GM21360 (cell line): ENCODE measurements around the gene MRLN.
"Not testable (repeated sequence)": the region's sequence is repeated elsewhere in the genome, so short reads cannot be mapped to it uniquely, and the experiment has no call there.

ENCODE experiments used
- ATAC-seq: cut with Tn5 transposase; IDR thresholded peaks from one replicate; pipeline ENCODE4 v1.9.1; 2021; ENCODE audit warnings: mild to moderate bottlenecking, moderate library complexity; ENCODE audit not compliant: unreplicated experiment

The MRLN gene

DNA sequence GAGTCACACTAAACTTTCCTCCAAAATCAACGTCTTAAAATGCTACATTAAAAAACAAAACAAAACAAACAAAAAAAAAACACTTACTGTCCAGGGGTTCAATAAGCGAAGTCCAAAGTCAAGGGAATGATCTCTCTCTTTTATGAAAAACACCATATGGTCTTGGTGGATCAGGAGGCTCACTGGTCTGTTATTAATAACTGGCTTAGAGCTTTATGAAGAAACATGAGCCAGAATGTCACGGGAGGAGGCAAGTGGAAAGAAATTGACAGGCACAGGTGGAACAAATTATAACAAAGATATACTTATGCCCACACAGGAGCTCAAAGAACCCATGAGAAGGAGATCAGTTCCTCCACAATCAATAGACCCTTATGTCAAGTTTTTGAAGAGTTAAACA, at the start of gene MRLN:
TSS of gene MRLN (minus strand) at position 189 of the 400 bp plus-strand sequence.
- ATAC-seq, result no peak

DNA sequence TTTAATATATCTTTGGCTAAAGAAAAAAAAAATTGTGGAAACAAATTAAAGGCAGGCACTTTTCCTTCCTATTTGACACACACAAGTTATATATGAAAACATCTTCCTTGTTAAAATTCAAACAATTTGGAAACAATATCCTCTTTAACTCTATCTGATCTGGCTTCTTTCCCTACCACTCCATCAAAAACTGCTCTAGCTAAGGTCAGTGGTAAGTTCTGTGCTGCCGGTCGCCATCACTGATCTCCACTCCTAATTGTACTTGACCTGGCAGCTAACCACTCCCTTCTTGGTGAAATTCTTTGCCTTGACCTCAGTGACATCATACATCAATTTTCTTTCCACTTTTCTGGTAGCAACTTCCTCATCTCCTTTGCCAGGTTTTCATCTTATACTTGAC, 47.9 kb upstream of the MRLN start:
- no peak for ATAC-seq

DNA sequence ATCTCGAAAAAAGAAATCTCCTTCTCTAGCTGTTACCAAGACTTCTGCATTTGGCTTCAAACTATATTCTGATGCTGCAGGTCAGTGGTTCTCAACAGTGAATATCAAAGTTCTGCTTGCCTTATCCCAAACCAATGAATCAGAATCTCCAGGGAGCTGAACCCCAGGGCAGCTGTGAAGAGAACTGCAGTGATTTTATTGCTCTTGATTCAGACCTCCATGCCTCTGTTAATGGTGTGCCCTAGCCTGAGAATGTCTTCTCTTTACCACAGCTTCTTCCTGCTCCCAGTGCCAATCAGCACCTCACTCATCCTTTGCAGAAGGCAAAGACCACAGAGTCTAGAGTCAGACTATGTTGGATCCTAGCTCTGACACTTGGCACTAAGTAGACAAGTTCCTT, 46.2 kb upstream of the MRLN start:
- no peak for ATAC-seq

DNA sequence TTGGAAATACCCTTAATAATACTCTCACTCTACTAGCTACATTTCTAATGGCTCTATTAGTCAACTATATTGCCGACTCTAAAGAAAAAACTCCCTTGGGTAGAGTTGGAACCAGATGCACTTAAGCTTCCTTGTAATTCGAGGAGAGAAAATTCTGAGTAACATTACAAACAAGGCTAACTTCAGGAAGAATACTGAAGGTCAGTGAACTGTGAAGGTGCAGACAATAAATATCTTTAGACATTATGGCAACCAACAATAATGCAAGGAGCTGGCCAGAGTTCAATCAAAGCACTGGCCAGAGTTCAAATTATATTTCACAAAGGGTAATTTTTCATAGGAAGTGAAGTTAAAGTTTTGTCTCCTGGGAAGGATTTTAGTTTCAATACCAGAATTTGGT, 40.7 kb upstream of the MRLN start:
- ATAC-seq, result no peak

DNA sequence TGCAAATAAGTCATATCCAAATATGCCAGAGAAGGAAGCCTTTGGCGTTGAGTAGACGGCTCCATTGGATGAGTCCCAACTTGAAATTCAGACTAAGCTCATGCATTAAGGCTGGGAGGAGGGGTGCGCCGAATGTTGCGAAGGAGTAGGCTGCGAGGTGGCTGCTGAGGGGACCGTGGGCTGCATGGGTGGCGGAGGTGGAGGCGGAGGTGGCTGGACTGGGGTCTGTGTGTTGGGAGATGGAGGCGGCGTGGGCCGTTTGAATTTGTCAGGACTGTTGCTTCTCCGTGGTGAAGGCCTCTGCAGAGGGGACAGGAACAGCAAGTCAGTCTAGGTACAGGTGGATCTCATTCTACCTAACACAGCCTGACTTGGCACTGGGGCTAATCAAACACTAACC, 39.6 kb upstream of the MRLN start:
- ATAC-seq, result no peak

DNA sequence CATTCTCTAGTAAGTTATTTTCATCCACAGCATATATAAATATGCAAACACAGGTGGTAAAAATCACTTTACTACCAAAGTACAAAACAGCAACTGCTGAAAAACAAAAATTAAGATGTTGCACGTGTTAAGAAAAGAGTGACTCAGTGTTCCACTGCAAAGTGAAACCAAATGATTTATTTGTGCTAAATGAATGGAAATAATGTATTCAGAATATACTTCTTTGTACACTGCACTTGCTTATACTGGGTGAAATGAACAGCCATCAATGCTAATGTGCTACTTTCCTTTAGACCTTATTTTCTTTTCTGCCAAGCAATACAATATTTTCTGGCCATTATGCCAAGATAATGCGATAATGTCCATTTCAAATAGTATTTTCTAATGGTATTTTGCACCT, 38.3 kb upstream of the MRLN start:
- ATAC-seq, result no peak

DNA sequence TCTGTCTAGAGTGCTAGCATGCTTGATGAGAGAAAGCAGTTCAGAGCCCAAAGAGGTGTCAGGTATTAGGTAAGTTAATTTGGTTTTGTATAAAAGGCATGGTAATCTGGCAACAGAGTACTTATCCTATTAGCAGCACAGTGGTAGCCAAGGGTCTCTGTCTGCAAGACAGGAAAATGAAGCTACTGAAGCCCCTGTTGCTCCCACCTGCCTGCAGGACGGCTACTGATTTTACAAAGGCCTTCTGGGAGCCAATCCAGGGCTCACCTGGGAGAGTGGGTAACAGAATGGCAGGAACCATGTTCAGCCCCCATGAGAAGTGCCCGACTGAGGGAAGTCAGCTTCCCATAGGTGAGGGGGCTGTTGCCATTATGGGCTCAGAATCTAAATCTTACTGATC, 36.8 kb upstream of the MRLN start:
- ATAC-seq, result not testable (repeated sequence)

DNA sequence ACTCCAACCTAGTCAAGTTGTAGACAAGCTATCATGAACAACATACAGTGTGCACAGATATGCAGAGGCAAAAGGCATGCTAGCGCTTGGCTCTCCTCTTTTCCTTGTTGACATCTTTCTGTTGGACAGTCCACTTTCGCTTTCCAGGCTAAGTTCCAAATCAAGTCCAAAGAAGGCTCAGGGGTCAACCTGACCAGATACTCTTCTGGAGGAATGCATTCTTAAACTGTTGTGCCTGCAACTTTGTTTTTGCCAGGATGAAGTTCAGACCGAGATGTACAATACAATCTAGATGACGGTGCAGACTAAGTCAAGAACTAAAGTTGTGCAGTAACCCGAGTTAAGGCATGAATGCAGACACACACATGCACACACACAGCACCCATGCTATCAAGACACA, 35.7 kb upstream of the MRLN start:
- not testable (repeated sequence) for ATAC-seq

DNA sequence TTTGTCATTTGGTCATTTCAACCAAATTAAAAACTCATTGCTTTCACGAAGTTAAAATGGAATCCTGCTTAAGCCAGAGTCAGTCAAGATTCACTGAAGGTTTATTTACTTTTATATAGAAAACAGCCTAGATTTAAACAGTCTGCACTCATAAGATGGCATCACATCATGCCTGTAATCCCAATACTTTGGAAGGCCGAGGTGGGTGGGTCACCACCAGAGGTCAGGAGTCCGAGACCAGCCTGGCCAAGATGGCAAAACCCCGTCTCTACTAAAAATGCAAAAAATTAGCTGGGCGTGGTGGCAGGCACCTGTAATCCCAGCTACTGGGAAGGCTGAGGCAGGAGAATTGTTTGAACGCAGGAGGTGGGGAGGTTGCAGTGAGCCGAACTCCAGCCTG, 33.8 kb upstream of the MRLN start:
- ATAC-seq, result not testable (repeated sequence)

DNA sequence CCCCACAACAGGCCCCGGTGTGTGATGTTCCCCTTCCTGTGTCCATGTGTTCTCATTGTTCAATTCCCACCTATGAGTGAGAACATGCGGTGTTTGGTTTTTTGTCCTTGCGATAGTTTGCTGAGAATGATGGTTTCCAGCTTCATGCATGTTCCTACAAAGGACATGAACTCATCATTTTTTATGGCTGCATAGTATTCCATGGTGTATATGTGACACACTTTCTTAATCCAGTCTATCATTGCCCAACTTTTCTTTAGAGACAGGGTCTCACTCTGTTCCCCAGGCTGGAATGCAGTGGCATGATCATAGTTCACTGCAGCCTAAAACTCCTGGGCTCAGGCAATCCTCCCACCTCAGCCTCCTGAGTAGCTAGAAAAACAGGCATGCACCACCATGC, 32.2 kb upstream of the MRLN start:
- not testable (repeated sequence) for ATAC-seq

DNA sequence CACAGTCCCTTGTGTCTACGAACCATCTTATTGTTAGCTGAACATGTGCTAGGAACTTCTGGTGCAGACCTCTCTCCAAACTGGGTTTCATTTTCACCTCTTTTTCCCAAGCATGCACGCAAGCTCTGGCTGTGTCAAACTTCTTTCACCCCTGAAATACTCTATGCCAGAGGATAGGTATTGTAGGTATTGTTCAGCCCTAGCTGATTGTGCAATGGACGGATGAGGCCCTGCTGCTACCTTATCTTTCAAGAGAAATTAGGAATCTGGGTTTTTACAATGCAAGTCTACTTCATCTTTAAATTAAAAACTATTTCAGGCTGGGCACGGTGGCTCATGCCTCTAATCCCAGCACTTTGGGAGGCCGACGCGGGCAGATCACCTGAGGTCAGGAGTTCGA, 28.3 kb upstream of the MRLN start:
- ATAC-seq, result no peak

DNA sequence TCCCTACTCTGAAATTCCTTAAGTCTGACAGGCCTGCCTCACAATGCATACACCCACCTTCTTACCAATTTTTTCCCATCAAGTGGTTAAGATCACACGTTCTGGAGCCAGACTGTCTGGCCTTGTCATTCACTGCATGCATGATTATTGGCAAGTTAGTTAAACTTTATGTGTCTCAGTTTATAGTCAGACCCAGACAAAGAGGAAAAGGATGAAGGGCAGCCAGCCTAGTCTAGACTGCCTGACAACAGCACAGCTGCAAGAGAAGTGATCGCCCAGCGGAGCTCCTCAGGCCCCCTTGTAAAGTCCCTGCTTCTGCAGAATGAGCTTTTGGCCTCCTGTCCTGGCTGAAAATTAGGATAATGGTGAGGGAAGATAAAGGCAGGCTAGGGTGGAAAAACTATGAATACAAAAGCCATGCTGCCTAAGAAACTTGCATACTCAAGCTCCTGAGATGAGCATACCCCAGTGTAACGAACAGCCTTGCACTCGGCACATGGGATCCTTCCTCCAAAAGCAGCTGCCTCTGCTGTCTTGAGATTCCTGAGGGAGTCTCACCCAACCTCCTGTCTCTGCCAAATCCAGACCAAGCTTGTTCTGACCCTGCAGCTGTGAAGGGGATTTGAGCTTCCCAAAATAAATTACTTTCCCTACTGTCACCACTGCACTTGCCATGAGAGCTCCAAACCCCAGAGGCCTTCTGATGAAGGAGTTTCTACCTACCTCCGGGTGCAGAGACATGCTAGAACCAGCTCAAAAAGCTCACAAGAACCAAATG, 26.7 kb upstream of the MRLN start:
- no peak for ATAC-seq

DNA sequence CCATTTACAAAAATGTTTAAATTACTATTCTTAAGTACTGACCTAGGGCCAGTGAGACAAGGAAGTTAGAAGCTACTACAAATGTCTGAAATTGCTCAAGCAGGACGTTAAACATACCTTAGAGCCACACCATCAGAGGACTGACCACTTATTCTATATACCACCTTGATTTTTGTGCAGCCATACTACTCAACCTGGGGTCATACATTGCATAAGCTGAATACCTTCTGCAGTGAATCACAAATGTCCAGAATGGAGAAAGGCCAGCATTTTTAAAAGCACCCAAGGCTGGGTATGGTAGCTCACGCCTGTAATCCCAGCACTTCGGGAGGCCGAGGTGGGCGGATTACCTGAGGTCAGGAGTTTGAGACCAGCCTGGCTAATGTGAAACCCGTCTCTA, 21.2 kb upstream of the MRLN start:
- ATAC-seq, result no peak

DNA sequence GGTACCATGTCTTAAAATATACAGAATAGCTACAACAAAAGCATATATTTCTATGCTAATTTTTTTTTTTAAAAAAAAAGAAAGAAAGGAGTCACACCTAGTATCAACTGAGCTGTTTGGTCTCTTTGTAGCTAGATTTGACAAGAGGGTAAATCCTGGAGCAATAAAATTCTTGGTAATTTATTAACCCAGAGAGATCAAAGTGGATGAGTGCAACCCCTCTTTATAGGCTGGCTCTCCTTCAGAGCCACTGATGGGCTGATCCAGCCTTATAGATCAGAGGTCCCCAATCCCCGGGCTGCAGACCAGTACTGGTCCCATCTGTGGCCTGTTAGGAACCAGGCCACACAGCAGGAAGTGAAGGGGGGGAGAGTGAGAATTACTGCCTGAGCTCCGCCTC, 19.8 kb upstream of the MRLN start:
- no peak for ATAC-seq

DNA sequence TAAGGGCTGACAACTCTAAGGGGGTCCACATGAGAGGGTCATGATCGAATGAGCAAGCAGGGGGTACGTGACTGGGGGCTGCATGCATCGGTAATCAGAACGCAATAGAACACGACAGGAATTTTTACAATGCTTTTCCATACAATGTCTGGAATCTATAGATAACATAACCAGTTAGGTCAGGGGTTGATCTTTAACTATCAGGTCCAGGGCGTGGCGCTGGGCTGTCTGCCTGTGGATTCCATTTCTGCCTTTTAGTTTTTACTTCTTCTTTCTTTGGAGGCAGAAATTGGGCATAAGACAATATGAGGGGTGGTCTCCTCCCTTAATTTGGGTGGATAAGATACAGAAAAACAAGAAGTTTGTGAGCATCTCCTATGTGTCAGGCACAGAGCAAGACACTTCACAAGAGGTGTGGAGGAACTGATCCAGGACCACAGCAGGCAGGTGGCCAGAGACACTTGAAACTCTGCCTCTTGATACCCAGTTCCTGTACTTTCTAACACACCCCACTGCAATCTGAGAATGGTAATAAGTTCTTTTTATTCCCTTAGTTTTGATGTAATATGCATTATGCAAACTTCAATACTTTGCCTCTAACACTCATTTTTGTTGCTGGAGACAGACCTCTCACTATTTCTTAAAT, 18.0 kb upstream of the MRLN start:
- ATAC-seq, result no peak

DNA sequence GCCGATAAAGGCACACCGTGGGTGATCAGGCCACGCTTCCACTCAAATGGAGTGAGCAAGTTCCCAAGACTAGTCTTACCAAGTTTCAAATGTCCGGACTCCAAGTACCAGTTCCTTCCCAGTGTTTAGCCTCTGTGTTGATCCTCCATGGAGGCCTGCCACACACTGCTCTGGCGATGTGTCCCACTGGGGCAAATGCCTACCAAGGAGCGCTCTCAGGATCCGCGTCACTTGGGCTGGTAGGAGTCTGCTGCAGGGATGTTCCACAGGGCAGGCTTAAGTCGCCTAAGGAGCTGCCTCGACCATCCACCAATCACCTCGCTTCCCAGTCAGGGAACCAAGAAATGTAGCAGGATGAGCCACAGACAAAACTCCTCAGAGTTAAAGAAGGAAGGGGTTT, 17.4 kb upstream of the MRLN start:
- no peak for ATAC-seq

DNA sequence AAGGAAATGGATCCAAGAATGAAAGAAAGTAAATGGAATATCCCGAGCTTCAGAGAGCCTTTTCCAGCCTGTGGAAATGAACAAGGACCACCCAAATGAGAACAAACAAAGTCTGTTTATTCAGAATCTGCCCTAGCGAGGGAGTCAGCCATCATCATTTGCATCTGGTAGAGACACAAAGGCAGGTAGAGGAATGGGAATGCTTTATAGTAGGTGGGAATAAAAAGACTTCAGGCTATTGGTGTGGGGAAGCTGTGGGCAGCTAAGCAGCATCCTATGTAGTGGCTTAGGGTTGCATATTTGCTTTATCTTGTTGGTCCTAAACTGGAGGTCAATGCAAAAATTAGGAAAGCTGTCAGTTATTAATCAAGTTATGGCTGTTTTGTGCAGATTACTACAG, 9.2 kb upstream of the MRLN start:
- ATAC-seq, result no peak

DNA sequence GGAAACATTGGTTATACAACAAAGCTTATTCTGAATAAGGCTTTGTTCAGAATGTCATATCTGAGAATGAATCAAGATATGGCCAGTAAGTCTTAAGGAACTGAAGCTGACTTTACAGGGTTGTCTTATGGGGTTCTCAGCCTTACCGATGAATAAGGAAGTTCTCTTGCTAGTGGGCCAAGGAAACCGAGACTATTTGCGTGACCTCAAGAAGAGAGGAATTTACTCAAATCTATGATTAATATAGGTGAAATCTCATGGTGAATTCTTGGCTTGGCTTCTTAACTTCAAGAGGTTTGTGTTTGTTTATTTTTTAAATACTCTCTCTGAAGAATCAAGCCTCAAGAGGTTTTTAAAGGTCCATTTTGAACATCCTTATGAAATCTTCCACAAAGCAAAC, 4.7 kb upstream of the MRLN start:
- ATAC-seq, result no peak

DNA sequence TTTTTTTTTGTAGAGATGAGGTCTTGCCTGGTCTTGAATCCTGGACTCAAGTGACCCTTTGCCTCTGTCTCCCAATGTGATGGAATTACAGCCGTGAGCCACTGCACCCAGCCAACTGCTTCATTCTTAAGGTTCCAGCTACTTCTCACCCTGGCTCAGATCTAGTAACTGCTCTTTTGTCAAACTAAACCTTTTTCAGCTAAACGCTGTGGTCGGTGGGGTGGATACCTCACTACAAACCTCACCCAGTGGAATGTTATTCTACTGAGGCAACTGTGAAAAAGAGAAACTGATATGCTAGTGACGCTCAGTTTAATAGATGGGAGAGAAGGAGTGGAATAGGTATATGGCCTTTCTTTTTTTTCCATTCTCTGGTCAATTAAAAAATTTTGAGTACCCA, 1.7 kb upstream of the MRLN start:
- no peak for ATAC-seq

DNA sequence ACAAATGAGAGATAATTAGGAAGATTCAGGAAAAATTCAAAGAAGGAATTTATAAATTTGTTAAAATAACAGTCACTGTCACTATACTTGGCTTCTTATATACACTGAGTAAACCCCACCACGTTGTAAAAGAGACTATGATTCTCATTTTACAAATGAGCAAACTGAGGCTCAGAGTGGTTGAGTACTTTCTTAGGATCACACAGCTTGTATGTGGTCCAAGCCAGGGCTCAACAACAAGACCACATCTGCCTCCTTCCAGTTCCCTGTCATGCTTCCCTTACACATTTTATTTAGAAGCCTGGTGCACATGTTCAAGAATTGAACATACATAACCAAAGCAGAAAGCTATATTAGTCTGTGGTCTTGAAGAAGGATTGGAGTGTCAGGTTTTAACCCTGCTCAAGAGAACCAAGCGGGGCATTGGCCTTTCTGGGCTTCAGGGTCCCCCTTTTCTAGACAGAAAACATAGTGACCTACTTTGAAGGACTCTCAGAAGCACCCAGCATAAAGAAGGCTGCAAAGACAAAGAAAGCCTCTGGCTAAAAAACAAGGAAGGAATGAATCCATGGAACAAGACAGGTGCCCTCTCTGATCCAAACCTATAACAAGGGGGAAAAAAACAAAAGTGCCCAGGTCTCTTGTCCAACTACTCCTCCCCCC, 846 bp downstream of the MRLN start:
- ATAC-seq, result no peak

DNA sequence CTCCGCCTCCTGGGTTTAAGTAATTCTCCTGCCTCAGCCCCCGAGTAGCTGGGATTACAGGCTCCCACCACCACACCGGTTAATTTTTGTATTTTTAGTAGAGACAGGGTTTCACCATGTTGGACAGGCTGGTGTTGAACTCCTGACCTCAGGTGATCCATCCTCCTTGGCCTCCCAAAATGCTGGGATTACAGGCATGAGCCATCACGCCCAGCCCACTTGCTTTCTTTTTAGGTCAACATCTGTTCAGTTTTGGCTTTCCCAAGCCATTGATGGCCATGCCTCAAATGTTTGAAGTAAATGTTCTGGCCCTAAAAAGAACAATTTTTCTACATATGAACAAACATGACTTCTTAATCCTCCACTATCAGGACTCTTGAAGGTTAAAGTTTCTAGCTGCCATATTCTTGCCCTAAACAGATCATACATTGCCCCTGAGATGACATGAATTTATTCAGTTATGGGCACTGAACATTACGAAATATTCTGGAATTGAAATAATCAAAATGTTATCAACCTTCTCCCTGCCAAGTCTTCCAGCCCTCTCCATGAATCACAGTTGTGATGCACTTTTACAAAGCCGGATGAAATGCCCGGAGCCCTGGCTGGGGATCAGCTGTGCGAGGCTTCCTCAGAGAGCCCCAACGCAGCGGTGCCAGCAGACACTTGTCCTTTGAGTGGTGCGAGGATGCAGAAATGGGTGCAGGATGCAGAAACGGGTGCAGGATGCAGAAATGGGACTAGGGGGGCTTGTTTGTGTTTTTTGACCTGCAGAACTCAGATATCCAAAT, 2.9 kb downstream of the MRLN start:
- ATAC-seq, result no peak
